Measurements from ENCODE around the gene ATP8B1. TPM values are rescaled to one million over a fixed set of nuclear protein-coding genes. Genes with fewer than 3 reads are reported as not detected.

ATP8B1 gene
- total and polyA plus RNA-seq, 9 of the 15 experiments (the other 6 are each of a cell fraction or from before 2014, with no cell fraction given) = 0.01 to 0.22 (median 0.03) TPM; not detected in 3

- TF ChIP-seq MGA (IDR thresholded peaks at IDR 0.05) = peak; percentile 14; the same call in 1 of the 2 replicates
- TF ChIP-seq NFIC (IDR thresholded peaks at IDR 0.05) = peak; percentile 82
- no peak for TF ChIP-seq E2F8 (IDR thresholded peaks at IDR 0.05; ENCODE audit: low read depth, partially characterized antibody)
- TF ChIP-seq ZNF347 (CRISPR knock-in tag; IDR thresholded peaks at IDR 0.05; ENCODE audit: low read depth) = no peak
- peak; percentile 94 for TF ChIP-seq SMARCA4 (IDR thresholded peaks at IDR 0.05)
- TF ChIP-seq CREM (IDR thresholded peaks at IDR 0.05; ENCODE audit: low read depth) = peak; percentile 52; the same call in 1 of the 2 replicates
- peak; percentile 98 for TF ChIP-seq TRIM24 (IDR thresholded peaks at IDR 0.05)
- TF ChIP-seq KDM1A (IDR thresholded peaks at IDR 0.05) = peak; percentile 86 to 92
- no peak for TF ChIP-seq SFPQ (IDR thresholded peaks at IDR 0.05; ENCODE audit: low read depth, low read length)
- peak; percentile 78 for TF ChIP-seq LEF1 (IDR thresholded peaks at IDR 0.05)
- TF ChIP-seq ZEB2 (IDR thresholded peaks at IDR 0.05) = peak; percentile 63; the same call in 1 of the 2 replicates
- TF ChIP-seq FOXA3 (CRISPR knock-in tag; conservative IDR thresholded peaks at IDR 0.05 in 1 of 2, IDR thresholded peaks at IDR 0.05 in 1 of 2) = peak in 1 of 2 experiments; percentile 35; a peak in 1 of 4 replicates
- no peak for TF ChIP-seq ELF1 (tag; IDR thresholded peaks at IDR 0.05)
Measured at GRCh38 chr18:57776767-57777166, 26.3 kb downstream of the ATP8B1 start (continued).
